HG02571 (cell line): Measurements from ENCODE around the gene CTAGE15.
A peak's percentile ranks its signal among the peaks of the same experiment; 100 is the strongest.
"Not testable (repeated sequence)": the region's sequence is repeated elsewhere in the genome, so short reads cannot be mapped to it uniquely, and the experiment has no call there.

Source experiments
- ATAC-seq: cut with Tn5 transposase; IDR thresholded peaks from one replicate; pipeline ENCODE4 v1.9.1; 2021; ENCODE audit warnings: mild to moderate bottlenecking, moderate library complexity; ENCODE audit not compliant: unreplicated experiment

Gene CTAGE15

GRCh38 chr7:143571501-143571900, at the start of gene CTAGE15:
Gene CTAGE15, plus strand, starts transcription at chr7:143571801. Its CDS starts 17 bp downstream, at chr7:143571818.
- ATAC-seq = not testable (repeated sequence)

DNA sequence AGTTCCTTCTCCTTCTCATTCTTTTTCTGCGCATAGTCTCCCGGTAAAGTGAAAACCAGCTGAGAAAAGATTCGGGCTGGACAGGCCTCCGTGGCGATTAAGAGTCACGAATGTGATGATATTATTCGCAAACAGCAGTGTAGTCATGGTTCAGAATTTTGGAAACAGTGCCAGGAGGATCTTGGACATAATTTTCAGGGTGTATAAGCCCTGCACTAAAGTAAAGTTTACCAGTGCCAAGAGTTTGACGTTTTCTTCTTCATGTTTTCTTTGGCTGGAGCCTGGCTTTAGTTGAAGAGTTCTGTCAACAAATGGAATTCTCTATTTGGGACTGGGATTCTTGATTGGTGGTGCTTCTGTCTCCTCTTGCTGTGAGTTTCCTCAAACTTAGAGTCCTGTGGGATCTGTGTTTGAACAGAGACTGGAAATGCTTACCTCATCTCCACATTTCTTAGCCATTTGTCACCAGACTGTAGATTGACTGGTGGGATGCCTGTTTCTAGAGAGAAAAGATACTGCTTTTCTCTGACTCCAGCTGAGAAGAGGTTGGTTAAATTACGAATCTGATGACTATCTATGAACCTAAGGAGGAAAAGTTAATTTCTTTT, 49.2 kb upstream of the CTAGE15 start:
- ATAC-seq = not testable (repeated sequence)

- not testable (repeated sequence) for ATAC-seq
These were observed 40.3 kb upstream of the CTAGE15 start for GRCh38 chr7:143531169-143531926.

- ATAC-seq = not testable (repeated sequence)
These were observed 39.7 kb upstream of the CTAGE15 start for GRCh38 chr7:143531932-143532331.

- not testable (repeated sequence) for ATAC-seq
These were observed 38.3 kb upstream of the CTAGE15 start for GRCh38 chr7:143533213-143533839.

- ATAC-seq = not testable (repeated sequence)
These were observed 35.2 kb upstream of the CTAGE15 start for GRCh38 chr7:143536443-143536842.

- not testable (repeated sequence) for ATAC-seq
These were observed 28.1 kb upstream of the CTAGE15 start for GRCh38 chr7:143543288-143544038.

- not testable (repeated sequence) for ATAC-seq
These were observed 15.6 kb upstream of the CTAGE15 start for GRCh38 chr7:143555968-143556367.

DNA sequence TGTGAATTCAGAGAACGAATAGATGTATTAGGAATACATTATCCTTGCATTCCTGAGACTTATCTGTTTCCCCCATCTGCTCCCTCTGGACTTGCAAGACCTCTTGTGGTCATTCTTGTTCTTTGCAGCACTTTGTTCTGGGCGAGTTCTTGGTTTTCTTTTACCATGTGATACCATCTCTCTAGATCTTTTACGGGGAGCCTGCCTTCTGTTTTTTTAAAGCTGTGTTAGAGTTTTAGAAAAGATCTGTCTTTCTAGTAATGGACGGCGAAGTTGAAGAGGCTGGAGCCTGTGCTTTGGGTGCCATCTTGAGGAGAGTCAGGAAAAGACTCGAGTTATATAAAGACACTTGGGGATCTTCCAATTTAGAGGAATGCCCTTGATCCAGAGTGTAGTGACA, 8.3 kb upstream of the CTAGE15 start:
- ATAC-seq = not testable (repeated sequence)

DNA sequence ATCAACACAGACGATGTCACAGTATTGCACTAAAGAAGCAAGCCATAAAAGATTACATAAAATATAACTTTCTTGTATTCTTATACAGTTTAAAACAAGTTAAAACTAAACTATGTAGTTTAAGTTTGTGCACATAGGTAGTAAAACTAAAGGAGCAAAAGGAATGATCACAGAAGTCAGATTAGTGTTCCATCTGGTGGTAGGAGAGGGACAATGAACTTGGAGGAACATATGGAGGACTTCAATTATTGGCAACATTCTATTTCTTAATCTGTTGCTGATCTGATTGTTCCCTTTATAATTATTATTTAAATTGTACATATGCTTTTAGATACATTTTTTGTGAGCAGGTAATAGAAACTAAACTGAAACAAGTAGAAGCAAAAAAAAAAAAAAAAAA, 5.6 kb upstream of the CTAGE15 start:
- ATAC-seq = not testable (repeated sequence)

GRCh38 chr7:143588183-143588582, 16.6 kb downstream of the CTAGE15 start:
- not testable (repeated sequence) for ATAC-seq

DNA sequence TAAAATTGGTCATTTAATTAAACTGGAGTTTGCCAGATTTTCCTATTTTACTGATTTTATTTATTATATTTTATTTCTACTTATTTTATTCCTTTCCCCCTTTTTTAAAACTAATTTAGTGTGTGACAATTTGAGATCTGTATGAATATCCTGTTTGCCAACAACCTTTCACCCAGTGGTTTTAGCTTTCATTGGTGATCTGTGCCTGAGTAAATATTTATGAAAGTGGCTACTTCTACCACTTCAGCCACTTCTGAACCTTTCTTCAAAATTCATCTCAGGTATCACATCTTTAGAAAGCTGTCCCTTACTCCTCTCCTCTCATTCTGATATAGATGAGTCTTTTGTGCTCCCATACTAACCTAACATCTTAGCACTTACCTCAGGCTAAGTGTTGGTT, 18.3 kb downstream of the CTAGE15 start:
- not testable (repeated sequence) for ATAC-seq

- ATAC-seq = not testable (repeated sequence)
These were observed 26.5 kb downstream of the CTAGE15 start for GRCh38 chr7:143598086-143598485.

DNA sequence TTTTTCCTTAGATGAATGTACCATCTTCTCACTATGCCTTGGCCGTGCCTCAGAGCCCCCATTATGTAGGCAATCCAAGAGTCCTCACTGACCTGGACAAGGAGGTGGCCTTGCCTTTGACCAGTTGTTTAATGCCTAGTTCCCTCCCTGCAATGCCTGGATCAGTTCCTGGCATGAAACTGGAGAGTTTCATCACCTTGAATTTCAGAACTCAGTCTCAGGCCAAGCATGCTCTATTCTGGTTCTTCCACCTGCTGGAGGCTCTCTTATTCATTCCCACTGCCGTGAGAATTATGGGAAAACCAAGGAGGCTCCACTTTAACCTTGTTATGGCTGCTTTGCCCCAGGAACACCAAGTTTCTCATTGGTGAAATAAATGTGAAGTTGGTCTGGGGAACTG, 31.9 kb downstream of the CTAGE15 start:
- not testable (repeated sequence) for ATAC-seq

DNA sequence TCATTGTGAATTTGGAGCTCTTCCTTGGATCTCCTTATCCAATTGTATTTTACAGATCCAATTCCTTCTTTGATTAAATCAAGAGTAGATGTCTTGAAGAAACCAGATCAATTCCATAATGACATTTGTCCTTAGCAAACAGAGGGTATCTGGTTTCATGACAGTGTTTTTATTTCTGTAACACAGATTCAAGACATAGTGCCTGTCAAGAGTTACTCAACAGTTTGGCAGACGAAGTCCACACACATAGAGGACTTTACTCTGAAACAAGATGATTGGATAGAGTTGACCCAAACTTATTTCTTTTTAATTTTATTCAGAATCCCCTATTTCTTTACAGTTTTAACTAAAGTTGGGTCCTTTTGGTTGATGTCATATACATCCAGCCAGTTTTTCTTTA, 34.5 kb downstream of the CTAGE15 start:
- ATAC-seq = not testable (repeated sequence)

DNA sequence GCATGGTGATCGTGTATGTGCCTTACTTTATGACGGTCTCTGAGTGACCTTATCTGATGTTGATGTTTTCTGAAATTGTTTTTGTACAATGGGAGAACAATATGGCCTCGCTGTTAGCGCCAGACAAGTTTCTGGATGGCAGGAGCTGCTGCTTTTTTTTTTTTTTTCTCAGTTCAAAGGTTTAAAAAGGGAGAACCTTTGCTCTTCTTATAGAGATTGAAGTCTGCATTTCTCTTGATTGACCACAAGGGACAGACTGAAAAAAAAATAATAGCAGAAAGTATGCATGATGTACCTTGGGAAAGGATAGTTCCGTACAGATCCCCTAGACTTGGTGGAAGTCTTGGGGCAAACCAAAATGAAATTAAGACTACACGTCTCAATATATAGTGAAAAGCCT, 43.9 kb downstream of the CTAGE15 start:
- ATAC-seq = not testable (repeated sequence)

GRCh38 chr7:143617204-143617603, 45.6 kb downstream of the CTAGE15 start:
- not testable (repeated sequence) for ATAC-seq

- peak; percentile 24 for ATAC-seq
These were observed 48.5 kb downstream of the CTAGE15 start for GRCh38 chr7:143620058-143620457.

DNA sequence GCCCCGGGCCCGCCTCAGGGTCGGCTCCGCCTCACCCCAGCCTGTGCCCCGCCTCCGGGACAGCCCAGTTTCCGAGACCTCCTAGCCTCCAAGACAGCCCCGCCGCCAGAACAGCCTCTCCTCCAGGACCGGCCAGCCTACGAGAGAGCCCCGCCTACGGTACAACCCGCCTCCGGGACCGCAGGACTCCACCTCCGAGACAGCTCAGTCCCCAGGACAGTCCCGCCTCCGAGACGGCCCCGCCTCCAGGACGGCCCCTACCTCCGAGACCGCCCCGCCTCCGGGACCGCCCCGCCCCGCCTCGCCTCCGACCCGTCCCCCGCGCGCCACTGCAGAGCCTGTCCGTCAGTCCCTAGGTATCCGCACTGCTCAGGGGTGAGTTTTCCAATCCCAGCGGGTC, 49.0 kb downstream of the CTAGE15 start, which contains the start of gene TCAF2:
TSS of gene TCAF2 (plus strand) at position 329 of the 400 bp plus-strand sequence.
- ATAC-seq = peak; percentile 85

GRCh38 chr7:143621175-143621574, 49.6 kb downstream of the CTAGE15 start:
- ATAC-seq = peak; percentile 38

DNA sequence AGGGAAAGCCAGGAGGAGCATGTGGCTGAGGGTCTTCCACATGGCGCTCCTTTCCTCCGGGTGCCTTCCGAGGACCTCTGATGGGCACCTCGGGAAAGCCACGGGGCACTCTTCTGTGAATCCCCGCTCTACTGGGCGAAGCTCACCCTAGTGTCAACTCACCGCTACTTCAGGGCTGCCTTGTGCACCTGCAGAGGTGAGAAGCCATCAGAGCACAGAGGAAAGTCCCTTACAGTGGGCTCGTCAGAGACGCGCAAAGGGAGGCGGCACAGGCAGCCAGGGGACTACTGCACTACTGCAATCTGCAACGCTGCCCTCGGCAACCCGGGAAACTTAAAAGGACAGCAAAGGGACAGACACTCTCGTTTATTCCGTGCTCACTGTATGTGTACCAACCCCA, 50.5 kb downstream of the CTAGE15 start:
- peak; percentile 30 for ATAC-seq
